HepG2 (cell line): ENCODE measurements around the gene PTRHD1. TPM values are rescaled to one million over a fixed set of nuclear protein-coding genes. Genes with fewer than 3 reads are reported as not detected.
A peak's percentile ranks its signal among the peaks of the same experiment; 100 is the strongest.

ENCODE experiments used
- ATAC-seq: fragments of 200-7000 bp; cut with Tn5 transposase; 3 replicates; pipeline ENCODE4 v1.9.1; 2020; ENCODE audit warnings: mild to moderate bottlenecking, moderate library complexity
- BruUV-seq: library from RNA; stranded (reverse); fragments of 400-500 nt; replicated peaks from 2 replicates; lab custom pipeline; 2021; lab: Mats Ljungman, UMichigan
- CTCF ChIA-PET: fragments of 300-600 bp; formaldehyde crosslinking; extraction: SDS; loops from one replicate; lab custom pipeline; 2021; ENCODE audit warnings: low total read pairs, inconsistent platforms, low intra/inter-chr PET ratio; lab: Yijun Ruan, JAX
- POLR2A ChIA-PET: fragments of 350-600 bp; sonication (Branson Sonifier 250); formaldehyde crosslinking; loops from one replicate; lab custom pipeline; 2020; ENCODE audit warnings: antibody characterized with exemption, inconsistent platforms; lab: Yijun Ruan, JAX
- DNase-seq: peaks from one replicate; pipeline ENCODE4 v3.0.0-alpha.2; 2015; ENCODE audit warnings: low spot score
- FAIRE-seq: peaks from 3 replicates; lab custom pipeline; 2011; peaks lifted over from hg19 to GRCh38; lab: Jason Lieb, UNC
- H2AFZ ChIP-seq: one replicate; pipeline ENCODE4 v1.6.1; 2011; ENCODE audit warnings: low read length, inconsistent platforms
- H3K27ac ChIP-seq: fragments of 300-600 bp; 3 replicates; pipeline ENCODE4 v1.8.0; 2011; ENCODE audit warnings: mixed run types, mild to moderate bottlenecking, mixed read lengths, low read length, inconsistent platforms; ENCODE audit not compliant: insufficient read depth; ENCODE audit errors: extremely low read length
- H3K27me3 ChIP-seq, 2 experiments: fragments of 200-600 bp in 1 of 2; 2 replicates in 1 of 2; 3 replicates in 1 of 2; pipeline versions ENCODE4 v1.6.0 to v1.8.0; 2011; ENCODE audit warnings: low read length in 2 of 2, mild to moderate bottlenecking in 2 of 2, moderate library complexity in 2 of 2, inconsistent platforms in 1 of 2; ENCODE audit not compliant: insufficient read depth in 2 of 2, control insufficient read depth in 1 of 2
- H3K36me3 ChIP-seq, 2 experiments: fragments of 200-600 bp in 1 of 2; replicated peaks in 1 of 2; 2 replicates in 1 of 2; 3 replicates in 1 of 2; pipeline versions ENCODE4 v1.5.1 to v1.8.0; 2011; ENCODE audit warnings: low read length in 2 of 2, inconsistent platforms in 1 of 2; ENCODE audit not compliant: insufficient read depth in 2 of 2, control insufficient read depth in 1 of 2
- H3K4me1 ChIP-seq: 2 replicates; pipeline ENCODE4 v1.5.1; 2012; ENCODE audit warnings: low read length, inconsistent platforms; ENCODE audit not compliant: insufficient read depth
- H3K4me2 ChIP-seq: 2 replicates; pipeline ENCODE4 v1.6.0; 2011; ENCODE audit warnings: low read depth, low read length, inconsistent platforms
- H3K4me3 ChIP-seq, 3 experiments: fragments of 200-600 bp in 1 of 3; sonication (generic), shearing (Covaris generic) in 1 of 3; replicated peaks in 1 of 3; 2 replicates each; pipeline ENCODE4 v1.5.1; 2011 to 2016; ENCODE audit warnings: low read length in 3 of 3, inconsistent platforms in 2 of 3, low read depth in 2 of 3, mild to moderate bottlenecking in 2 of 3, control low read depth in 1 of 3, mixed read lengths in 1 of 3; ENCODE audit not compliant: insufficient read depth in 1 of 3
- H3K79me2 ChIP-seq: one replicate; pipeline ENCODE4 v1.6.1; 2011; ENCODE audit warnings: low read length, inconsistent platforms; ENCODE audit not compliant: insufficient read depth
- H3K9ac ChIP-seq: 2 replicates; pipeline ENCODE4 v1.6.0; 2011; ENCODE audit warnings: mild to moderate bottlenecking, low read depth, low read length, inconsistent platforms; ENCODE audit not compliant: insufficient read depth
- H3K9me3 ChIP-seq: 2 replicates; pipeline ENCODE4 v1.5.1; 2012; ENCODE audit warnings: mild to moderate bottlenecking, low read length
- H4K20me1 ChIP-seq: 2 replicates; pipeline ENCODE4 v1.6.0; 2011; ENCODE audit warnings: inconsistent platforms, mild to moderate bottlenecking, low read length, moderate library complexity; ENCODE audit not compliant: insufficient read depth
- MAZ ChIP-seq, 2 experiments: sonication (generic) in 1 of 2; formaldehyde crosslinking in 1 of 2; IDR thresholded peaks; 2 replicates each; pipeline versions ENCODE4 v1.5.0 to v1.6.1; 2012 to 2020; ENCODE audit warnings: low read depth in 2 of 2, mild to moderate bottlenecking in 2 of 2, borderline replicate concordance in 1 of 2, improper control_type of control experiment in 1 of 2, low read length in 1 of 2, missing genetic modification reagents in 1 of 2, moderate library complexity in 1 of 2
- PLRG1 ChIP-seq: fragments of 450-650 bp; conservative IDR thresholded peaks from 2 replicates; pipeline ENCODE4 v1.6.1; 2016
- TRAFD1 ChIP-seq: sonication (generic); formaldehyde crosslinking; IDR thresholded peaks from 2 replicates; pipeline ENCODE4 v1.5.1; 2020; ENCODE audit warnings: missing genetic modification reagents, mild to moderate bottlenecking, borderline replicate concordance
- ZFP82 ChIP-seq: sonication (generic); formaldehyde crosslinking; IDR thresholded peaks from 2 replicates; pipeline ENCODE4 v1.5.1; 2020; ENCODE audit warnings: mild to moderate bottlenecking, missing genetic modification reagents, borderline replicate concordance
- ZNF331 ChIP-seq: sonication (generic); formaldehyde crosslinking; IDR thresholded peaks from 2 replicates; pipeline ENCODE4 v1.4.0; 2020; ENCODE audit warnings: missing genetic modification reagents
- ZNF605 ChIP-seq: sonication (generic); formaldehyde crosslinking; IDR thresholded peaks from 2 replicates; pipeline ENCODE4 v1.8.0; 2022; ENCODE audit warnings: mild to moderate bottlenecking, missing genetic modification reagents
- ZNF7 ChIP-seq: IDR thresholded peaks from 2 replicates; pipeline ENCODE4 v1.6.1; 2016; ENCODE audit warnings: missing biosample characterization, missing genetic modification reagents
- ZNF773 ChIP-seq: sonication (generic); formaldehyde crosslinking; IDR thresholded peaks from 2 replicates; pipeline ENCODE4 v1.4.0; 2020; ENCODE audit warnings: missing genetic modification reagents, borderline replicate concordance
- ZNF841 ChIP-seq: sonication (generic); formaldehyde crosslinking; IDR thresholded peaks from 2 replicates; pipeline ENCODE4 v1.8.1; 2023; ENCODE audit warnings: missing genetic modification reagents, borderline replicate concordance
- WGBS: methylation state at CpG from one replicate; pipeline ENCODE4 v1.1.6; 2017; ENCODE audit warnings: low lambda C conversion rate; 5-methylcytosine and 5-hydroxymethylcytosine counted together
- in situ Hi-C: cut with HindIII; loops from 2 replicates; pipeline ENCODE4 v1.10.0; 2017; ENCODE audit warnings: low pct_unique_long_range_greater_than_20kb; ENCODE audit not compliant: extremely low pct_ligation_motif_present
- intact Hi-C: fragments of 100-400 bp; cut with micrococcal nuclease; formaldehyde crosslinking; loops from one replicate; pipeline ENCODE4 v1.10.0; 2022; ENCODE audit not compliant: unreplicated experiment
- polyA plus RNA-seq, 8 experiments: library from polyadenylated mRNA; depleted of rRNA in 3 of 8; stranded (reverse) in 7 of 8; unstranded in 1 of 8; fragments of >200 nt; fragmentation: Illumina TruSeq in 4 of 8; extraction: Trizol in 4 of 8; gene quantifications; 2 replicates each; pipeline versions ENCODE4 v1.2.1 to v1.2.3, GENCODE V29; 2011 to 2016; ENCODE audit warnings: low read depth in 4 of 8, missing spikeins in 1 of 8, mixed read lengths in 1 of 8; ENCODE audit not compliant: insufficient read depth in 1 of 8
- total RNA-seq, 5 experiments: library from RNA; depleted of rRNA; stranded (reverse); fragments of >200 nt; fragmentation: Illumina TruSeq; extraction: Trizol; gene quantifications; 2 replicates each; pipeline ENCODE4 v1.2.3, GENCODE V29; 2016; ENCODE audit warnings: low read depth in 1 of 5

Gene PTRHD1
- total and polyA plus RNA-seq, 2 of the 13 experiments (the other 11 are each of a cell fraction or from before 2014, with no cell fraction given) = 72.6 to 90.8 TPM

DNA sequence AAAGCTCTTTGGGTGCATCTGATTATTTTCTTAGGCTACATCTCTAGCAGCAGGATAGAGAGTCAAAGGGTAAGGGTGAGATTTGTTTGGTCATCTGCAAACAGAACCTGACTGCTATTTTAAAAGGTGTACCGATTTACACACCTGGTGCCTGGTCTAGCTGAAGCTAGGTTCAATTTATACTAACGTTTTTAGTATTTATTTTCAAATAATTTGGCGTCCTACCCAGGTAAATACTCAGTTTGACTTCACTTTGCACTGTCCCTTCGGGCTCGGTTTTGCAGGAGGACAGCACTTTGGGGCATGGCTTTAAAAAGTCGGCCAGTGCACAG lies 683 bp downstream of the PTRHD1 start (continued):
- TF ChIP-seq TRAFD1 (CRISPR knock-in tag) (no peak), ZNF773 (no peak), ZNF7 (CRISPR knock-in tag) (no peak), MAZ (IDR thresholded peaks at IDR 0.05; ENCODE audit: borderline replicate concordance, low read depth, low read length) (no peak), MAZ (CRISPR knock-in tag; IDR thresholded peaks at IDR 0.05; ENCODE audit: low read depth) (no peak), PLRG1 (no peak), ZNF841 (CRISPR knock-in tag) (no peak), ZFP82 (CRISPR knock-in tag) (0 out of 2 replicates have a peak, but pooled peaks have one; percentile 15)
- TF ChIP-seq, all 625 proteins: peak for 11

DNA sequence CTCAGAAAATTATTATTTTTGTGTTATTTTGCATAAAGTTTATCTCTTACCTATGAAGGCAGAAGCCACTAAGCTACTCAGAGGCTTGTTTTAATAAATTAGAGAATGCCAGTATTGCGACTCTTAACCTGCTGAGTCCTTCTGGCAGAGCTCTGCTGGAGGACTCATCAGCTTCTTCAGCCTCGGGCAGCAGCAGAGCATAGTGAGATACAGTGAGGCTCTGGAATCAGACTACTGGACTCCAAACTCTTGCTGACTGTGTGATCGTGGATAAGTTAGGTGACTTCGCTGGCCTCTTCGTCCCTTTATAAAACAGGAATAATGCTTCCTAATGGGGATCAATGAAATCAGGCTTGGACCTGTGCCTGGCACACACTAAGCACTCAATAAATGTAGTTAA lies 1.7 kb downstream of the PTRHD1 start:
- Histone ChIP-seq H4K20me1 (no peaks in the 10 kb centered on the region), H3K79me2 (peaks cover 28% of the 10 kb centered on the region), H3K27ac (no peak overlapping the region), H3K4me3 (peak overlapping the region in 1 of 3 experiments; percentile 85; a peak in 2 of 6 replicates), H2AFZ (no peak overlapping the region), H3K4me2 (peak overlapping the region; percentile 81), H3K36me3 (peaks cover 0 to 12% of the 10 kb centered on the region in 2 experiments; a peak in 1 of 5 replicates), H3K4me1 (peaks cover 54% of the 10 kb centered on the region), H3K9me3 (no peaks in the 10 kb centered on the region), H3K27me3 (no peaks in the 10 kb centered on the region; a peak in 1 of 5 replicates), H3K9ac (peak overlapping the region; percentile 97; the same call in 1 of the 2 replicates)
- FAIRE-seq = no peak
- DNase-seq = no peak
- no TSS peak for BruUV-seq
- WGBS = 91% methylated on average over 5 of the region's 5 CpGs
- ATAC-seq = no peak
- in situ Hi-C loops (loop anchor here (10.0 kb wide), 1 partner anchor 297 kb away; the partner anchor contains the start of gene NCOA1), intact Hi-C loops (no loop called here)
- ChIA-PET CTCF (interaction anchor here (1.3 to 2.9 kb wide), 2 partner anchors 36 to 382 kb away, joined by 4 to 25 read pairs; no protein-coding TSS in a partner anchor), POLR2A (no interaction called here)
- TF ChIP-seq ZNF605 (CRISPR knock-in tag) (no peak), ZNF331 (peak; percentile 25; the same call in 1 of the 2 replicates)
